ENCODE data around the gene IRF2BP1. TPM values are rescaled to one million over a fixed set of nuclear protein-coding genes. Genes with fewer than 3 reads are reported as not detected.

Gene IRF2BP1
- total and polyA plus RNA-seq, 2 of the 13 experiments (the other 11 are each of a cell fraction or from before 2014, with no cell fraction given): 4.3 to 14.3 TPM

DNA sequence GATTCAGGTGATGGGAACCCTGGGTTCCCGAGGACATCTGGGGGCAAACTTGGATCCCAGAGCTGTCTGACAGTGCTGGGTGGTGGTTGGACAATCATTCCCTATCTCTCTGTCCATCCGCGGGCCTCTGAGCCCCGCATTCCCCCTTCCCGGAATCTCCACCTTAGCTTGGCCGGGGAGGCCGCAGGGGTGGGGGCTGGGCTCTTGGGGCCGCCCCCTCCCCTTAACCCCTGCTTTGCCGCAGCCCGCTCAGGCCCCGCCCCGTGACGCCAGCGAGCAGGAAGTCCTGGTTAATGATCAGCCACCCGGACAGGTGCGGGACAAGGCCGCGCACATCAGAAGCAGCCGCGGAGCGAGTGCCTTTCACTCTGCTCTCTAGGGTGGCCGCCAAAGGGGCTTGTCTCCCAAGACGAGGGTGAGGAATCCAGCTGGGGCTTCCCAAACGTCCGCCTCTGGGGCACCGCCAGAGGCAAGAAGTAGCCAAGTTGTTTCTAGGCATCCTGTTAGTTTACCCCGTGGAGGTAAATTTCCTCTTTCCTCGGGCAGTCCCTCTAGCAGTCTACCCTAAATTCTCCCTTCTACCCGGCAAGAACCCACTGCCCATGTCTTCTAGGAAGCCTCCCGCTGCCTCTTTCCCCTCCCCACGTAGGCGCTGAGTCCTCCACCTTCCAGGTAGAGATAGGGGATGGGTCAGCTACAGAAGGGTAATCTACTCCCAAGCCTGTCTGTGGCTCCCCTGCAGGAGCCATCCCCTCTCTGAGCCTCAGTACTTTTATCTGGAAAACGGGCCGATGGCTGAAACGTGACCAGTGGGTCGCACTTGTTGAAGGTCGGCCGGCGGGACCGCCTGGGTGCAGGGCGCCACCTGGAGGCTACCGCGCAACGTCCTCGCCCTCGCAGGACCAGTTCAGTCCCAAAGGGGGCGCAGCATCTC is 3.0 kb downstream of the IRF2BP1 start (continued):
- TF ChIP-seq ZNF749 (CRISPR knock-in tag; IDR thresholded peaks at IDR 0.05; ENCODE audit: borderline replicate concordance): no peak
- TF ChIP-seq ZMYM4 (CRISPR knock-in tag; IDR thresholded peaks at IDR 0.05): no peak; the same call in 1 of the 2 replicates
- peak; percentile 59; the same call in 1 of the 2 replicates for TF ChIP-seq ZNF430 (CRISPR knock-in tag; IDR thresholded peaks at IDR 0.05)
- TF ChIP-seq, protein P1, sequence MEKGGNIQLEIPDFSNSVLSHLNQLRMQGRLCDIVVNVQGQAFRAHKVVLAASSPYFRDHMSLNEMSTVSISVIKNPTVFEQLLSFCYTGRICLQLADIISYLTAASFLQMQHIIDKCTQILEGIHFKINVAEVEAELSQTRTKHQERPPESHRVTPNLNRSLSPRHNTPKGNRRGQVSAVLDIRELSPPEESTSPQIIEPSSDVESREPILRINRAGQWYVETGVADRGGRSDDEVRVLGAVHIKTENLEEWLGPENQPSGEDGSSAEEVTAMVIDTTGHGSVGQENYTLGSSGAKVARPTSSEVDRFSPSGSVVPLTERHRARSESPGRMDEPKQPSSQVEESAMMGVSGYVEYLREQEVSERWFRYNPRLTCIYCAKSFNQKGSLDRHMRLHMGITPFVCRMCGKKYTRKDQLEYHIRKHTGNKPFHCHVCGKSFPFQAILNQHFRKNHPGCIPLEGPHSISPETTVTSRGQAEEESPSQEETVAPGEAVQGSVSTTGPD (CRISPR knock-in tag; IDR thresholded peaks at IDR 0.05): no peak
- peak; percentile 3; the same call in 1 of the 2 replicates for TF ChIP-seq ZNF124 (CRISPR knock-in tag; IDR thresholded peaks at IDR 0.05)
- no peak for TF ChIP-seq ZNF260 (CRISPR knock-in tag; IDR thresholded peaks at IDR 0.05; ENCODE audit: borderline replicate concordance, low read depth)
- no peak; the same call in none of the 2 replicates for TF ChIP-seq SAFB2 (CRISPR knock-in tag; IDR thresholded peaks at IDR 0.05; ENCODE audit: borderline replicate concordance, low read depth)
- TF ChIP-seq IKZF4 (CRISPR knock-in tag; IDR thresholded peaks at IDR 0.05; ENCODE audit: borderline replicate concordance, low read depth, not compliant biosample characterization): no peak
- TF ChIP-seq, protein P2, sequence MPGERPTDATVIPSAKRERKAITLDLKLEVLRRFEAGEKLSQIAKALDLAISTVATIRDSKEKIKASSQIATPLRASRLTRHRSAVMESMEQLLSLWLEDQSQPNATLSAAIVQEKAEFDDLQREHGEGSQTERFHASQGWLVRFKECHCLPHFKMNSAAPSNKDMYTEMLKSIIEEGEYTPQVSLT (CRISPR knock-in tag; IDR thresholded peaks at IDR 0.05; ENCODE audit: borderline replicate concordance, low read depth): no peak; the same call in none of the 2 replicates
- peak; percentile 63 for TF ChIP-seq ZNF670 (CRISPR knock-in tag; IDR thresholded peaks at IDR 0.05; ENCODE audit: borderline replicate concordance)
- TF ChIP-seq POLR2G (IDR thresholded peaks at IDR 0.05; ENCODE audit: low read depth, low read length): peak; percentile 94
- TF ChIP-seq ZNF33B (CRISPR knock-in tag; IDR thresholded peaks at IDR 0.05): no peak; the same call in 1 of the 2 replicates
- TF ChIP-seq ZNF615 (CRISPR knock-in tag; IDR thresholded peaks at IDR 0.05; ENCODE audit: borderline replicate concordance): peak; percentile 84
- no peak for TF ChIP-seq ZNF207 (IDR thresholded peaks at IDR 0.05; ENCODE audit: borderline replicate concordance)
- no peak for TF ChIP-seq GATA4 (IDR thresholded peaks at IDR 0.05; ENCODE audit: borderline replicate concordance, low read depth)
- peak; percentile 52; the same call in 1 of the 2 replicates for TF ChIP-seq LCORL (IDR thresholded peaks at IDR 0.05)
- peak; percentile 62; the same call in 1 of the 2 replicates for TF ChIP-seq LCORL (CRISPR knock-in tag; IDR thresholded peaks at IDR 0.05)
- TF ChIP-seq ZNF530 (CRISPR knock-in tag; IDR thresholded peaks at IDR 0.05; ENCODE audit: low read depth): 0 out of 2 replicates have a peak, but pooled peaks have one; percentile 85
- TF ChIP-seq SMC3 (IDR thresholded peaks at IDR 0.05; ENCODE audit: low read length): peak; percentile 82
- peak; percentile 92 for TF ChIP-seq HIVEP1 (CRISPR knock-in tag; IDR thresholded peaks at IDR 0.05)
- TF ChIP-seq ZNF235 (CRISPR knock-in tag; IDR thresholded peaks at IDR 0.05; ENCODE audit: borderline replicate concordance): no peak; the same call in 1 of the 2 replicates
- TF ChIP-seq, protein P3, sequence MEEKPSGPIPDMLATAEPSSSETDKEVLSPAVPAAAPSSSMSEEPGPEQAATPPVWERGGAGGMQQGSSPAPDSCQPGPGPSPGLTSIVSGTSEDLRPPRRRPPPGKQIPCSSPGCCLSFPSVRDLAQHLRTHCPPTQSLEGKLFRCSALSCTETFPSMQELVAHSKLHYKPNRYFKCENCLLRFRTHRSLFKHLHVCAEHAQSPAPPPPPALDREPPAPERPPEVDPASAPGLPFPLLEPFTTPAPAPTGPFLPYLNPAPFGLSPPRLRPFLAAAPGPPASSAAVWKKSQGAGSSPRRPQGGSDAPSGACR (CRISPR knock-in tag; IDR thresholded peaks at IDR 0.05): no peak; the same call in 1 of the 2 replicates
- TF ChIP-seq PHB2 (IDR thresholded peaks at IDR 0.05; ENCODE audit: partially characterized antibody): no peak
- TF ChIP-seq THAP7 (CRISPR knock-in tag; IDR thresholded peaks at IDR 0.05): 0 out of 2 replicates have a peak, but pooled peaks have one; percentile 45
- TF ChIP-seq SOX5 (CRISPR knock-in tag; IDR thresholded peaks at IDR 0.05; ENCODE audit: borderline replicate concordance): peak; percentile 64
- TF ChIP-seq ZNF451 (CRISPR knock-in tag; IDR thresholded peaks at IDR 0.05): 0 out of 2 replicates have a peak, but pooled peaks have one; percentile 19

Measured in HepG2 (cell line).